Measurements from ENCODE around the gene SLC27A6. TPM values are rescaled to one million over a fixed set of nuclear protein-coding genes. Genes with fewer than 3 reads are reported as not detected.

SLC27A6 gene
- total and polyA plus RNA-seq, 2 donors (not counting 1 experiment from before 2014, with no cell fraction given), result not detected

- Histone ChIP-seq H3K4me2 (replicated peaks; ENCODE audit: low read depth, low read length, poor library complexity, severe bottlenecking) (no peak overlapping the region), H3K36me3 (replicated peaks in 1 of 2; ENCODE audit: control extremely low read depth in 1 of 2, control insufficient read depth in 1 of 2, extremely low read depth in 1 of 2, insufficient read depth in 2 of 2, low read length in 1 of 2) (no peaks in the 10 kb centered on the region), H4K20me1 (ENCODE audit: control insufficient read depth, insufficient read depth, low read length, poor library complexity, severe bottlenecking) (no peaks in the 10 kb centered on the region), H3K79me2 (ENCODE audit: control insufficient read depth, insufficient read depth, low read length) (no peaks in the 10 kb centered on the region), H3K4me1 (ENCODE audit: control insufficient read depth in 2 of 2, insufficient read depth in 2 of 2, low read length in 2 of 2) (no peaks in the 10 kb centered on the region), H3K9ac (ENCODE audit: low read length) (no peak overlapping the region), H3K4me3 (ENCODE audit: control extremely low read depth in 1 of 5, extremely low read depth in 1 of 5, insufficient read depth in 1 of 5, low read depth in 2 of 5, low read length in 4 of 5) (no peak overlapping the region), H2AFZ (ENCODE audit: insufficient read depth, low read depth, low read length, poor library complexity, severe bottlenecking) (no peak overlapping the region), H3K27me3 (replicated peaks in 1 of 4; ENCODE audit: control extremely low read depth in 1 of 4, control insufficient read depth in 3 of 4, insufficient read depth in 4 of 4, low read length in 3 of 4) (peaks cover 0 to 4% (median 2%) of the 10 kb centered on the region in 4 experiments), H3K27ac (ENCODE audit: low read length in 2 of 2) (no peak overlapping the region), H3K9me3 (ENCODE audit: control extremely low read depth in 1 of 3, control insufficient read depth in 2 of 3, insufficient read depth in 1 of 3, low read length in 2 of 3) (no peaks in the 10 kb centered on the region)
- POLR2A ChIA-PET, result no interaction called here
- no peak for TF ChIP-seq CTCF (IDR thresholded peaks at IDR 0.05)
- TF ChIP-seq EZH2 (IDR thresholded peaks at IDR 0.05; ENCODE audit: borderline replicate concordance, insufficient read depth, low read depth, low read length, poor library complexity, severe bottlenecking), result no peak
- Mint-ChIP-seq H3K4me3 (no peak overlapping the region), H3K9me3 (ENCODE audit: insufficient read depth) (no peaks in the 10 kb centered on the region), H3K4me1 (no peaks in the 10 kb centered on the region), H3K27ac (no peak overlapping the region), H3K27me3 (peaks cover 15% of the 10 kb centered on the region)
- DNase-seq, result no peak
- intact Hi-C loops (cut with micrococcal nuclease), result no loop called here
- CTCF ChIA-PET, result no interaction called here
- ATAC-seq (ENCODE audit: low read depth), result no peak
Observed at GRCh38 chr5:129079496-129079895, 114.2 kb downstream of the SLC27A6 start.

GRCh38 chr5:129080766-129081165 lies 115.5 kb downstream of the SLC27A6 start:
- peaks cover 0 to 4% (median 0%) of the 10 kb centered on the region in 4 experiments for H3K27me3 ChIP-seq (replicated peaks in 1 of 4; ENCODE audit: control extremely low read depth in 1 of 4, control insufficient read depth in 3 of 4, insufficient read depth in 4 of 4, low read length in 3 of 4)
- H3K4me3 Mint-ChIP-seq, result no peak overlapping the region
- H3K4me1 Mint-ChIP-seq, result no peaks in the 10 kb centered on the region
- no peaks in the 10 kb centered on the region for H3K9me3 ChIP-seq (ENCODE audit: control extremely low read depth in 1 of 3, control insufficient read depth in 2 of 3, insufficient read depth in 1 of 3, low read length in 2 of 3)
- H3K4me3 ChIP-seq (ENCODE audit: control extremely low read depth in 1 of 5, extremely low read depth in 1 of 5, insufficient read depth in 1 of 5, low read depth in 2 of 5, low read length in 4 of 5), result no peak overlapping the region
- H4K20me1 ChIP-seq (ENCODE audit: control insufficient read depth, insufficient read depth, low read length, poor library complexity, severe bottlenecking), result no peaks in the 10 kb centered on the region
- no peak overlapping the region for H3K27ac ChIP-seq (ENCODE audit: low read length in 2 of 2)
- H3K36me3 ChIP-seq (replicated peaks in 1 of 2; ENCODE audit: control extremely low read depth in 1 of 2, control insufficient read depth in 1 of 2, extremely low read depth in 1 of 2, insufficient read depth in 2 of 2, low read length in 1 of 2), result no peaks in the 10 kb centered on the region
- intact Hi-C loops (cut with micrococcal nuclease), result no loop called here
- no peak for ATAC-seq (ENCODE audit: low read depth)
- CTCF ChIA-PET, result no interaction called here
- no peak for DNase-seq
- H3K9me3 Mint-ChIP-seq (ENCODE audit: insufficient read depth), result no peaks in the 10 kb centered on the region
- H3K27ac Mint-ChIP-seq, result no peak overlapping the region
- TF ChIP-seq CTCF (IDR thresholded peaks at IDR 0.05) (no peak), EZH2 (IDR thresholded peaks at IDR 0.05; ENCODE audit: borderline replicate concordance, insufficient read depth, low read depth, low read length, poor library complexity, severe bottlenecking) (no peak)
- H3K4me1 ChIP-seq (ENCODE audit: control insufficient read depth in 2 of 2, insufficient read depth in 2 of 2, low read length in 2 of 2), result no peaks in the 10 kb centered on the region
- 97% methylated on average over 5 of the region's 7 CpGs for WGBS (ENCODE audit: insufficient coverage)
- POLR2A ChIA-PET, result no interaction called here
- H3K79me2 ChIP-seq (ENCODE audit: control insufficient read depth, insufficient read depth, low read length), result no peaks in the 10 kb centered on the region
- no peak overlapping the region for H3K4me2 ChIP-seq (replicated peaks; ENCODE audit: low read depth, low read length, poor library complexity, severe bottlenecking)
- no peak overlapping the region for H3K9ac ChIP-seq (ENCODE audit: low read length)
- H2AFZ ChIP-seq (ENCODE audit: insufficient read depth, low read depth, low read length, poor library complexity, severe bottlenecking), result no peak overlapping the region
- H3K27me3 Mint-ChIP-seq, result peaks cover 14% of the 10 kb centered on the region
